Esophagus squamous epithelium (tissue), 4 donors: ENCODE results near the gene ANKRD11.

ENCODE experiments used
- CTCF ChIP-seq, 6 experiments: fragments of 450-650 bp in 4 of 6; fragments of 200-600 bp in 2 of 6; sonication (generic) in 2 of 6; IDR thresholded peaks; one replicate each; pipeline ENCODE4 v1.5.1; 2016 to 2019; ENCODE audit warnings: antibody characterized with exemption in 6 of 6, mild to moderate bottlenecking in 4 of 6, moderate library complexity in 4 of 6
- POLR2A ChIP-seq, 4 donors: fragments of 450-650 bp; IDR thresholded peaks; one replicate each; pipeline ENCODE4 v1.6.1; 2017; ENCODE audit warnings: antibody characterized with exemption in 4 of 4, mild to moderate bottlenecking in 4 of 4, moderate library complexity in 3 of 4

GRCh38 chr16:89316701-89317100 lies 173.7 kb downstream of the ANKRD11 start:
- no peak for TF ChIP-seq CTCF (IDR thresholded peaks at IDR 0.05)
- no peak for TF ChIP-seq POLR2A (IDR thresholded peaks at IDR 0.05)
